HepG2 (cell line): ENCODE data around the gene NGFR. TPM values are rescaled to one million over a fixed set of nuclear protein-coding genes. Genes with fewer than 3 reads are reported as not detected.

Experiments
- ARHGAP35 ChIP-seq: sonication (generic); formaldehyde crosslinking; IDR thresholded peaks from 2 replicates; pipeline ENCODE4 v1.9.0; 2022; ENCODE audit warnings: mild to moderate bottlenecking, inconsistent platforms, moderate library complexity, missing genetic modification reagents, borderline replicate concordance
- CENPX ChIP-seq: sonication (generic); formaldehyde crosslinking; IDR thresholded peaks from 2 replicates; pipeline ENCODE4 v1.9.0; 2021; ENCODE audit warnings: mild to moderate bottlenecking, missing genetic modification reagents, moderate library complexity
- FOXA1 ChIP-seq, 2 experiments: fragments of 450-650 bp in 1 of 2; sonication (generic) in 1 of 2; formaldehyde crosslinking in 1 of 2; IDR thresholded peaks; 2 replicates each; pipeline versions ENCODE4 v1.4.0 to v1.6.1; 2016 to 2020; ENCODE audit warnings: missing genetic modification reagents in 1 of 2
- HDAC1 ChIP-seq: sonication (generic); formaldehyde crosslinking; IDR thresholded peaks from 2 replicates; pipeline ENCODE4 v1.5.1; 2020; ENCODE audit warnings: mild to moderate bottlenecking, missing genetic modification reagents
- HDAC2 ChIP-seq: sonication (generic); formaldehyde crosslinking; IDR thresholded peaks from 2 replicates; pipeline ENCODE4 v1.4.0; 2020; ENCODE audit warnings: missing genetic modification reagents
- ISL2 ChIP-seq: sonication (generic); formaldehyde crosslinking; IDR thresholded peaks from 2 replicates; pipeline ENCODE4 v1.5.0; 2020; ENCODE audit warnings: missing genetic modification reagents
- MAZ ChIP-seq, 2 experiments: sonication (generic) in 1 of 2; formaldehyde crosslinking in 1 of 2; IDR thresholded peaks; 2 replicates each; pipeline versions ENCODE4 v1.5.0 to v1.6.1; 2012 to 2020; ENCODE audit warnings: low read depth in 2 of 2, mild to moderate bottlenecking in 2 of 2, borderline replicate concordance in 1 of 2, improper control_type of control experiment in 1 of 2, low read length in 1 of 2, missing genetic modification reagents in 1 of 2, moderate library complexity in 1 of 2
- MLLT10 ChIP-seq: sonication (generic); formaldehyde crosslinking; IDR thresholded peaks from 2 replicates; pipeline ENCODE4 v1.4.0; 2020; ENCODE audit warnings: missing genetic modification reagents
- NR2F2 ChIP-seq: IDR thresholded peaks from 2 replicates; pipeline ENCODE4 v1.6.1; 2012; ENCODE audit warnings: low read depth, inconsistent platforms, borderline replicate concordance
- SALL1 ChIP-seq: sonication (generic); formaldehyde crosslinking; IDR thresholded peaks from 2 replicates; pipeline ENCODE4 v1.8.0; 2022; ENCODE audit warnings: mild to moderate bottlenecking, missing genetic modification reagents
- SIN3A ChIP-seq: IDR thresholded peaks from 2 replicates; pipeline ENCODE4 v1.6.1; 2011; ENCODE audit warnings: low read depth, mild to moderate bottlenecking, control low read depth, low read length, borderline replicate concordance
- TBP ChIP-seq: sonication (generic); formaldehyde crosslinking; IDR thresholded peaks from 2 replicates; pipeline ENCODE4 v1.5.0; 2020; ENCODE audit warnings: missing genetic modification reagents
- TBX3 ChIP-seq: fragments of 450-650 bp; IDR thresholded peaks from 2 replicates; pipeline ENCODE4 v1.6.1; 2017; ENCODE audit warnings: antibody characterized with exemption, mild to moderate bottlenecking, inconsistent platforms, borderline replicate concordance
- U2AF1 ChIP-seq: fragments of 200-400 bp; formaldehyde crosslinking; optimal IDR thresholded peaks from 2 replicates; pipeline ENCODE3; 2017; ENCODE audit warnings: mild to moderate bottlenecking, low read depth, low read length
- ZBTB7A ChIP-seq: sonication (generic); formaldehyde crosslinking; IDR thresholded peaks from 2 replicates; pipeline ENCODE4 v1.8.0; 2022; ENCODE audit warnings: mild to moderate bottlenecking, missing genetic modification reagents
- ZNF549 ChIP-seq: sonication (generic); formaldehyde crosslinking; IDR thresholded peaks from 2 replicates; pipeline ENCODE4 v1.5.0; 2020; ENCODE audit warnings: missing genetic modification reagents
- ZNF572 ChIP-seq: sonication (generic); formaldehyde crosslinking; IDR thresholded peaks from 2 replicates; pipeline ENCODE4 v1.5.1; 2020; ENCODE audit warnings: mild to moderate bottlenecking, missing genetic modification reagents
- polyA plus RNA-seq, 8 experiments: library from polyadenylated mRNA; depleted of rRNA in 3 of 8; stranded (reverse) in 7 of 8; unstranded in 1 of 8; fragments of >200 nt; fragmentation: Illumina TruSeq in 4 of 8; extraction: Trizol in 4 of 8; gene quantifications; 2 replicates each; pipeline versions ENCODE4 v1.2.1 to v1.2.3, GENCODE V29; 2011 to 2016; ENCODE audit warnings: low read depth in 4 of 8, missing spikeins in 1 of 8, mixed read lengths in 1 of 8; ENCODE audit not compliant: insufficient read depth in 1 of 8
- total RNA-seq, 5 experiments: library from RNA; depleted of rRNA; stranded (reverse); fragments of >200 nt; fragmentation: Illumina TruSeq; extraction: Trizol; gene quantifications; 2 replicates each; pipeline ENCODE4 v1.2.3, GENCODE V29; 2016; ENCODE audit warnings: low read depth in 1 of 5
- TF ChIP-seq, protein P1 (sequence below): sonication (generic); formaldehyde crosslinking; IDR thresholded peaks from 2 replicates; pipeline ENCODE4 v1.4.0; 2020; ENCODE audit warnings: missing genetic modification reagents, borderline replicate concordance
- TF ChIP-seq, protein P2 (sequence below): sonication (generic); formaldehyde crosslinking; IDR thresholded peaks from 2 replicates; pipeline ENCODE4 v1.8.0; 2022; ENCODE audit warnings: mild to moderate bottlenecking, missing genetic modification reagents, borderline replicate concordance
- TF ChIP-seq, protein P3 (sequence below): sonication (generic); formaldehyde crosslinking; IDR thresholded peaks from 2 replicates; pipeline ENCODE4 v1.5.1; 2020; ENCODE audit warnings: missing genetic modification reagents, mild to moderate bottlenecking, borderline replicate concordance
- TF ChIP-seq, protein P4 (sequence below): sonication (generic); formaldehyde crosslinking; IDR thresholded peaks from 2 replicates; pipeline ENCODE4 v1.8.1; 2023; ENCODE audit warnings: mild to moderate bottlenecking, missing genetic modification reagents

The NGFR gene
- total and polyA plus RNA-seq, 2 of the 13 experiments (the other 11 are each of a cell fraction or from before 2014, with no cell fraction given) = 1.1 to 1.8 TPM

DNA sequence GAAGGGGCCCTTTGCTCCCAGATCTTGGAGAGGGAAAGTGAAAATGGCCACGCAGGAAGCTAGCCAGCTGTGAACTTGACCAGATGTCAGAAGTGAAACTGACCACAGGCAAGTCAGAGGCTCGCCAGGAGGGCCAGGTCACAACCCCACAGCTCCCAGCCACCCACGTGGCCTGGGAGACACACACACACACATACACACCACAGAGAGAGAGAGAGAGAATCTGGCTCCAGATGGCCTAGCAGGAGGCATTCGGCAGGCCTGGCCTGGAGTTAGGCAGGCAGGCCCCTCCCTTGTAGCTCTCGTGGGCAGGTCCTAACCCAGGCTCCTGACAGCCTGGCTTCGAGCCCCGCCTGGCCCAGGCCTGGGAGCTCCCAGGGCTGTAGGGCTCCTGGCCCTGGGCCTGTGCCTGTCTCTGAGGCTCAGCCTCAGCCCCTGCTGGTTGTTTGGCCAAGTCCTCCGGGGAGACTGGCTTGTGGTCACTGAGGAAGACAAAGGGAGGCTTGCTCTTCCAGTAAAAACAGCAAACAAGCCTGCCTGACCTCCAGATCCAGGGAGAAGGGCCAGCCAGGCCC lies 20.2 kb downstream of the NGFR start (continued):
- TF ChIP-seq MLLT10 (CRISPR knock-in tag) (no peak), SIN3A (peak; percentile 8; the same call in 1 of the 2 replicates), SALL1 (CRISPR knock-in tag) (peak; percentile 78), NR2F2 (no peak), ZBTB7A (CRISPR knock-in tag) (peak; percentile 70; the same call in 1 of the 2 replicates), ISL2 (0 out of 2 replicates have a peak, but pooled peaks have one; percentile 40), ZNF549 (CRISPR knock-in tag) (no peak), MAZ (IDR thresholded peaks at IDR 0.05; ENCODE audit: borderline replicate concordance, low read depth, low read length) (no peak), MAZ (CRISPR knock-in tag; IDR thresholded peaks at IDR 0.05; ENCODE audit: low read depth) (peak; percentile 31; the same call in 1 of the 2 replicates), U2AF1 (no peak), TBX3 (no peak), TBP (CRISPR knock-in tag) (no peak), FOXA1 (IDR thresholded peaks at IDR 0.05) (no peak), FOXA1 (CRISPR knock-in tag; IDR thresholded peaks at IDR 0.05) (no peak), HDAC2 (CRISPR knock-in tag) (peak; percentile 57; the same call in 1 of the 2 replicates), ARHGAP35 (CRISPR knock-in tag) (peak; percentile 84; the same call in 1 of the 2 replicates), CENPX (CRISPR knock-in tag) (no peak), HDAC1 (CRISPR knock-in tag) (peak; percentile 67), ZNF572 (0 out of 2 replicates have a peak, but pooled peaks have one; percentile 82)
- TF ChIP-seq, protein P1, sequence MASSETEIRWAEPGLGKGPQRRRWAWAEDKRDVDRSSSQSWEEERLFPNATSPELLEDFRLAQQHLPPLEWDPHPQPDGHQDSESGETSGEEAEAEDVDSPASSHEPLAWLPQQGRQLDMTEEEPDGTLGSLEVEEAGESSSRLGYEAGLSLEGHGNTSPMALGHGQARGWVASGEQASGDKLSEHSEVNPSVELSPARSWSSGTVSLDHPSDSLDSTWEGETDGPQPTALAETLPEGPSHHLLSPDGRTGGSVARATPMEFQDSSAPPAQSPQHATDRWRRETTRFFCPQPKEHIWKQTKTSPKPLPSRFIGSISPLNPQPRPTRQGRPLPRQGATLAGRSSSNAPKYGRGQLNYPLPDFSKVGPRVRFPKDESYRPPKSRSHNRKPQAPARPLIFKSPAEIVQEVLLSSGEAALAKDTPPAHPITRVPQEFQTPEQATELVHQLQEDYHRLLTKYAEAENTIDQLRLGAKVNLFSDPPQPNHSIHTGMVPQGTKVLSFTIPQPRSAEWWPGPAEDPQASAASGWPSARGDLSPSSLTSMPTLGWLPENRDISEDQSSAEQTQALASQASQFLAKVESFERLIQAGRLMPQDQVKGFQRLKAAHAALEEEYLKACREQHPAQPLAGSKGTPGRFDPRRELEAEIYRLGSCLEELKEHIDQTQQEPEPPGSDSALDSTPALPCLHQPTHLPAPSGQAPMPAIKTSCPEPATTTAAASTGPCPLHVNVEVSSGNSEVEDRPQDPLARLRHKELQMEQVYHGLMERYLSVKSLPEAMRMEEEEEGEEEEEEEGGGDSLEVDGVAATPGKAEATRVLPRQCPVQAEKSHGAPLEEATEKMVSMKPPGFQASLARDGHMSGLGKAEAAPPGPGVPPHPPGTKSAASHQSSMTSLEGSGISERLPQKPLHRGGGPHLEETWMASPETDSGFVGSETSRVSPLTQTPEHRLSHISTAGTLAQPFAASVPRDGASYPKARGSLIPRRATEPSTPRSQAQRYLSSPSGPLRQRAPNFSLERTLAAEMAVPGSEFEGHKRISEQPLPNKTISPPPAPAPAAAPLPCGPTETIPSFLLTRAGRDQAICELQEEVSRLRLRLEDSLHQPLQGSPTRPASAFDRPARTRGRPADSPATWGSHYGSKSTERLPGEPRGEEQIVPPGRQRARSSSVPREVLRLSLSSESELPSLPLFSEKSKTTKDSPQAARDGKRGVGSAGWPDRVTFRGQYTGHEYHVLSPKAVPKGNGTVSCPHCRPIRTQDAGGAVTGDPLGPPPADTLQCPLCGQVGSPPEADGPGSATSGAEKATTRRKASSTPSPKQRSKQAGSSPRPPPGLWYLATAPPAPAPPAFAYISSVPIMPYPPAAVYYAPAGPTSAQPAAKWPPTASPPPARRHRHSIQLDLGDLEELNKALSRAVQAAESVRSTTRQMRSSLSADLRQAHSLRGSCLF (CRISPR knock-in tag) = no peak
- TF ChIP-seq, protein P2, sequence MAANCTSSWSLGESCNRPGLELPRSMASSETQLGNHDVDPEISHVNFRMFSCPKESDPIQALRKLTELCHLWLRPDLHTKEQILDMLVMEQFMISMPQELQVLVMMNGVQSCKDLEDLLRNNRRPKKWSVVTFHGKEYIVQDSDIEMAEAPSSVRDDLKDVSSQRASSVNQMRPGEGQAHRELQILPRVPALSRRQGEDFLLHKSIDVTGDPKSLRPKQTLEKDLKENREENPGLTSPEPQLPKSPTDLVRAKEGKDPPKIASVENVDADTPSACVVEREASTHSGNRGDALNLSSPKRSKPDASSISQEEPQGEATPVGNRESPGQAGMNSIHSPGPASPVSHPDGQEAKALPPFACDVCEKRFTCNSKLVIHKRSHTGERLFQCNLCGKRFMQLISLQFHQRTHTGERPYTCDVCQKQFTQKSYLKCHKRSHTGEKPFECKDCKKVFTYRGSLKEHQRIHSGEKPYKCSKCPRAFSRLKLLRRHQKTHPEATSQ = no peak
- TF ChIP-seq, protein P3, sequence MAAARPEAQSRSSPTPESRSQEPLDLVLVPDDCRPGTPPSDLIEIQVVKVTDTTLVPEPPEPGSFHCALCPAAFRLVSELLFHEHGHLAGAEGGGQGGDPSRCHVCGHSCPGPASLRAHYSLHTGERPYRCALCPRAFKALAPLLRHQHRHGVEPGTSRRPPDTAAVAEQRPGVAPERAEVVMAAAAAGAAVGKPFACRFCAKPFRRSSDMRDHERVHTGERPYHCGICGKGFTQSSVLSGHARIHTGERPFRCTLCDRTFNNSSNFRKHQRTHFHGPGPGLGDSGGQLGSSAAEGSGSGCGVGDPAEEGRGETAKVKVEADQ (CRISPR knock-in tag) = peak; percentile 76; the same call in 1 of the 2 replicates
- TF ChIP-seq, protein P4, sequence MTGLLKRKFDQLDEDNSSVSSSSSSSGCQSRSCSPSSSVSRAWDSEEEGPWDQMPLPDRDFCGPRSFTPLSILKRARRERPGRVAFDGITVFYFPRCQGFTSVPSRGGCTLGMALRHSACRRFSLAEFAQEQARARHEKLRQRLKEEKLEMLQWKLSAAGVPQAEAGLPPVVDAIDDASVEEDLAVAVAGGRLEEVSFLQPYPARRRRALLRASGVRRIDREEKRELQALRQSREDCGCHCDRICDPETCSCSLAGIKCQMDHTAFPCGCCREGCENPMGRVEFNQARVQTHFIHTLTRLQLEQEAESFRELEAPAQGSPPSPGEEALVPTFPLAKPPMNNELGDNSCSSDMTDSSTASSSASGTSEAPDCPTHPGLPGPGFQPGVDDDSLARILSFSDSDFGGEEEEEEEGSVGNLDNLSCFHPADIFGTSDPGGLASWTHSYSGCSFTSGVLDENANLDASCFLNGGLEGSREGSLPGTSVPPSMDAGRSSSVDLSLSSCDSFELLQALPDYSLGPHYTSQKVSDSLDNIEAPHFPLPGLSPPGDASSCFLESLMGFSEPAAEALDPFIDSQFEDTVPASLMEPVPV (CRISPR knock-in tag) = no peak
